HG02623 (cell line): ENCODE data around the gene HDDC3.
"Not testable (repeated sequence)": the region's sequence is repeated elsewhere in the genome, so short reads cannot be mapped to it uniquely, and the experiment has no call there.

Source experiments
- ATAC-seq: cut with Tn5 transposase; IDR thresholded peaks from one replicate; pipeline ENCODE4 v1.9.1; 2021; ENCODE audit warnings: moderate library complexity; ENCODE audit not compliant: unreplicated experiment

The HDDC3 gene

DNA sequence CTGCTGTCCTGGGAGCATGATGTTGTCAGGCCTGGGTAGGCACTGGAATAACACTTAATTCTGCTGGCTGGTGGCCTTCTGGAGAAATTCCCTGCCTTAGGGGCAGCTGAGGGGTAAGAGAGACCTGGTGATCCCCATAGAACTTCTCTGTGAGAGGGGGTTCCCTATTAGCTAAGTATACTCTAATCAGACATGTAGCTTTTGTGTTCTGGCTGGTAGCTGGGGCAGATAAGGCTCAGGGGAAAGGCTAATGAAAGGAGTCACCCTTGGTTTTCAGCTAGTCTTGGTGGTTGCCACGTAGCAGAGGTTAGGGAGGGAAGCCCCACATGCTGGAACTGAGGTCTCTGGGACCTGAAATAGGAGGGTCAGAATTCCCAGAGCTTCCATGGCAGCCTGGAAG is 952 bp upstream of the HDDC3 start:
- no peak for ATAC-seq

DNA sequence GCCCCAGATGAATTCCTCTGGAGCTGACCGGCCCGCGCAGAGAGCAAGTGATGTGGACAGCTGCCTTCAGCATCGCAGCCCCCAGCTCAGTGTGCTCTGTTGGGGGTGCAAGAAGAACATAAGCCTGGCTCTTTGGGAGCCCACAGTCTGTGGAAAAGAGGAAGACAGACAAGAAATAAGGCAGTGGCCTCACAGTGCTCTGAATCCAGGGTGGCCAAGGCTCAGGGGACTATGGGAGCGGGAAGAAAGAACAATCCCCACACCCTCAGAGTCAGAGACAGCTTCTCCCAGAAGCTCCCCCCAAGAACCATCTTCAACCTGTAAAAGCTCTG is 277 bp upstream of the HDDC3 start:
- ATAC-seq: no peak

DNA sequence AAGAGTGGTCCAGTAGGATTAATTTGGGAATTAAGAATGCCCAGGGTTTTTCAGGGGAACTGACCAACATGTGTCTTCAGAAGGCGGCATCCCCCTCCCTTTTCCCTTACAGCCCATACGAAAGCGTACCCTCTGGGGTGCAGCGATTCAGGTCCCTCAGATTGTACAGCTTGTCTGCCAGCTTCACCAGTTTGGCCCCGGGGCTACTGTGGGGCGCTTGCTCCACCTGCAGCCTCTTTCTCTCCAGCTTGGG is 848 bp downstream of the HDDC3 start:
- ATAC-seq: no peak

DNA sequence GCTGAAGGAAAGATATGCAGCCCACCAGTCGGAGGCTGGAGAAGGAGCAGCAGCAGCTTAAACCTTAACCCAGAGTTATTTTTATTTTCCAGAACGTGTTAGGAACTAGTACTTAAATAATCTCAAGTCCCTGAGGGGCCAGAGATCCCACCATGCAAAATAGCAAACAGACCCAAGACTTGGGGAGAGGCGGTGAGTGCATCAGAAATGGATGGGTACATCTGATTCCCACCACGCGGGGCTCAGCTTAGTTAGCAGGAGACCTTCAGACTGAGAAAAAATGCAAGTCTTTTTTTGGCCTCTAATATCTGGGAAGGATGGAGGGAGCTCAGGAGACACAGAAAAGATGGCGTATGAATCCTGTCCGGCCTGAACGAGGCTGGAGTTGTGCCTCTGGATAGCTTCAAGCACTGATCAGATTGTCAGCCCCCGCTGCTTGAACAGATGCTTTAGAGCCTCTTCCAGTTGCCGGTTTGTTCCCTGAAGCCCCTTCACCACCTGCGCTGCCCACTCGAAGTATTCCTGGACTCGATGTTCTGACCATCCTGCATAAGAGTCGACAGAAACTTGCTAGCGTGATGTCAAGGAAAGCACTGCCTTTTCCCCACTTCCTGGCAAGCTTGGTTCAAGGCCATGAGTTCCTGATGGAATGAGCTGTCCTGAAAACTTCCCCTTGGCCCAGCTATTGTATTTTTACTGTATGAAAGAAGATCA is 1.3 kb downstream of the HDDC3 start:
- ATAC-seq: no peak

DNA sequence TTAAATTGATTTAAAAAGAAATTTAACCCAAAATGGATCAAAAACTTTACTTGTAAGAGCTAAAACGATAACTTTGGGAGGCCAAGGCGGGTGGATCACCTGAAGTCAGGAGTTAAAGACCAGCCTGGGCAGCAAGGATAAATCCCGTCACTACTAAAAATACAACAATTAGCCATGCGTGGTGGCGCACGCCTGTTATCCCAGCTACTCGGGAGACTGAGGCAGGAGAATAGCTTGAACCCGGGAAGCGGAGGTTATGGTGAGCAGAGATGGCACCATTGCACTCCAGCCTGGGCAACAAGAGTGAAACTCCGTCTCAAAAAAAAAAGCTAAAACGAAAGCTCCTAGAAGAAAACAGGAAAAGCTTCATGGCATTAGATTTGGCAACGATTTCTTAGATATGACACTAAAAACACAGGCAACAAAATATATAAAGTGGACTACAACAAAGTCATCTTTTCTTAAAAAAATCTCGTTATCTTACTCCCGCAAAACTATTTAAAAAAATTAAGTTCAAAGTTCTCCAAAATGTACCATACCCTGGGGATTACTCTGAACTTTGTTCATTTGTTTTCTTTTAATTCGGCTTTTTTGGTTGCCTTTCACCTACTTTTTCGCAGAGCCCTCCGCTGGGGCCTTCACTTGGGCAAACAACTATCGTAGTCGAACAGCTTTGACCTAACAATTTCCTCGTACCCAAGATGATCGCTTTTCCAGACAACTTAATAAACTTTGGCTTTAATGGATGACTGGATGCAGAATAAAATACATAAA is 2.9 kb downstream of the HDDC3 start:
- no peak for ATAC-seq

DNA sequence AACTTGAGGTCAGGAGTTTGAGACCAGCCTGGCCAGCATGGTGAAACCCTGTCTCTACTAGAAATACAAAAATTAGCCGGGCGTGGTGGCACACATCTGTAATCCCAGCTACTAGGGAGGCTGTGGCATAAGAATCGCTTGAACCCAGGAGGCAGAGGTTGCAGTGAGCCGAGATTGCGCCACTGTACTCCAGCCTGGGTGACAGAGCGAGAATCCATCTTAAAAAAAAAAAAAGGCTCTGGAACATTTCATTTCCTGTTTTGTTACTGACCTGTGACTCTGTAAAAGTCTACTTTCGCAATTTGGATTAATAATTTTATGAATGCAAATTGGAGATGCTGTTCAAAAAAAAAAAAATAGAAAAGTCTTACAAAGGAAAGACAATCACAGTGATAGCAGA is 4.2 kb downstream of the HDDC3 start:
- ATAC-seq: not testable (repeated sequence)

DNA sequence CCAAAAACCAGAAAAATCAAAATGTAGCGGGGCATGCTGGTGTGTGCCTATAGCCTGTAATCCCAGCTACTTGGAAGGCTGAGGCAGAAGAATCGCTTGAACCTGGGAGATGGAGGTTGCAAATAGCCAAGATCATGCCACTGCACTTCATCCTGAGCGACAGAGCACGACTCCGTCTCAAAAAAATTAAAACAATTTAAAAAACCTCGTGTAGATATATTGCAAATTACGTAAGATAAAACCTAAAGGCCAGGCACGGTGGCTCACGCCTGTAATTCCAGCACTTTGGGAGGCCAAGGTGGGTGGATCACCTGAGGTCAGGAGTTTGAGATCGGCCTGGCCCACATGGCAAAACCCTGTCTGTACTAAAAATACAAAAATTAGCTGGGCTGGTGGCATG is 5.6 kb downstream of the HDDC3 start:
- ATAC-seq: not testable (repeated sequence)

DNA sequence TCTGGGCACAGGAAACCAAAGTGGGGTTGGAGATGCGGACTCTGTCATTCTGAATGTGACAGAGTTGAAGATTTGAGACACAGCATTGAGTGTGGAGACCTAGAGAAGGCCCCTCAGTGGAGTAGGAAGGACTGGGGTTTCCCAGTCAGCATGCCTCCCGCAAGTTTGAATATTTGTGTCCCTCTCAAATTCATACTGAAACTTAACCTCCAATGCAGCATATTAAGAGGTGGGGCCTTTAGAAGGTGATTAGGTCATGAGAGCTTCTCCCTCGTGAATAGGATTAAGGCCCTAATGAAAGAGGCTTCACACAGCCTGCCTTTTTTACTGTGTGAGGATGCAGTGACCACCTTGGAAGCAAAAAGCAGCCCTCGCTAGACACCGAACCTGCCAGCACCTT is 8.0 kb downstream of the HDDC3 start:
- peak; percentile 59 for ATAC-seq

DNA sequence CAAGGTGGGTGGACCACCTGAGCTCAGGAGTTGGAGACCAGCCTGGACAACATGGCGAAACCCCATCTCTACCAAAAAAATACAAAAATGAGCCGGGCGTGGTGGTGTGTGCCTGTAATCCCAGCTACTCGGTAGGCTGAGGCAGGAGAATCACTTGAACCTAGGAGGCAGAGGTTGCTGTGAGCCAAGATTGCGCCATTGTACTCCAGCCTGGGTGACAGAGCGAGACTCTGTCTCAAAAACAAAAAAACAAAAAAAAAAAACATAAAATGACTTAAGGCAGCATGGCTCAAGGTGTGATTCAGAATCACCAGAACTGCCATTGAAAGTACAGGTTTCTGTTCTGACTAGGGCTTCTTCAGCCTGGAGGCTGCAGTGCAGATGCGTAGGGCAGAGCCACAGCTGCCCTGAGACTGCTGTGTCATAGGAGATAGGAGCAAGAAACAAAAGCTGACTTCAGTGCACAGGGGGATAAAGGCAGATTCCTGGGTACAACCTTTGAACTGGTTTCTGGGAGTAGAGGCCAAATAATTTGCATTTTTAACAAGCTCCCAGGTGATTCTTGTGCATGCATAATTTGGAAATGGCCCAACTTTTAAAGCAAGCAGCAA is 9.5 kb downstream of the HDDC3 start:
- peak; percentile 76 for ATAC-seq

DNA sequence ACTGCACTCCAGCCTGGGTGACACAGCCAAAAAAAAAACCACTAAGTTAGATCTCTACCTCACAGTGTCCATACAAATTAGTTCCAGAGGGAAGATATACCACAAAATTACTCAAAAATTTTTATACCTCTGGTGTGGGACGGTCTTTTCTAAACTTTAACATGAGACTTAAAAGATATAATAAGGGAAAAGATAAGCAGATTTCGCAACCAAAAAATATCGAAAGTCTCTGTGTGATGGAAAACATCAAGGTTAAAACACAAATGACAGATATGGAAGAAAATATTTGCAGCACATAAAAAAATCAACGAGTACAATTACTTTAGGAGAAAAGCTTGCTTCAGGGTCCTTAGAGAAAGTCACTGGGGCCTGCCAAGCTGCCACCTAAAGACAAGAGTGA is 10.5 kb downstream of the HDDC3 start:
- no peak for ATAC-seq

DNA sequence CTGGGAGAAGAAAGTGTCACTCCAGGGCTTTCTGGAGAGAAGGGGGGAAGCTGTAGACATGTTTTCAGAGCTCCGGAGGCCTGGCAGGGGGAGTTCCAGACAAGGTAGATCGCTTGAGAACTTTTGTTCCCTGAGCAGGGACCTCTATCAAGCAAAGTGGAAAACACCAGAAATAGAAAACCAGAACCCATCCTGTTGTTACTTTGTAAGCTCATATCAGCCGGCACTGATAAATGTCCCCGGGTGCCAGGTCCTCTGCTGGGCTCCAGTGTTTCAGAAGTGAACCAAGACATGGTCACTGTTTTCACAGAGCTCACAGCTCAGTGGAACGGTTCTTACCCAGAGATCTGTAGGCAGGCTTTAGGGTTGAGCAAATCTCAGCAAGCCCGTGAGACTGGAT is 13.5 kb downstream of the HDDC3 start:
- no peak for ATAC-seq

DNA sequence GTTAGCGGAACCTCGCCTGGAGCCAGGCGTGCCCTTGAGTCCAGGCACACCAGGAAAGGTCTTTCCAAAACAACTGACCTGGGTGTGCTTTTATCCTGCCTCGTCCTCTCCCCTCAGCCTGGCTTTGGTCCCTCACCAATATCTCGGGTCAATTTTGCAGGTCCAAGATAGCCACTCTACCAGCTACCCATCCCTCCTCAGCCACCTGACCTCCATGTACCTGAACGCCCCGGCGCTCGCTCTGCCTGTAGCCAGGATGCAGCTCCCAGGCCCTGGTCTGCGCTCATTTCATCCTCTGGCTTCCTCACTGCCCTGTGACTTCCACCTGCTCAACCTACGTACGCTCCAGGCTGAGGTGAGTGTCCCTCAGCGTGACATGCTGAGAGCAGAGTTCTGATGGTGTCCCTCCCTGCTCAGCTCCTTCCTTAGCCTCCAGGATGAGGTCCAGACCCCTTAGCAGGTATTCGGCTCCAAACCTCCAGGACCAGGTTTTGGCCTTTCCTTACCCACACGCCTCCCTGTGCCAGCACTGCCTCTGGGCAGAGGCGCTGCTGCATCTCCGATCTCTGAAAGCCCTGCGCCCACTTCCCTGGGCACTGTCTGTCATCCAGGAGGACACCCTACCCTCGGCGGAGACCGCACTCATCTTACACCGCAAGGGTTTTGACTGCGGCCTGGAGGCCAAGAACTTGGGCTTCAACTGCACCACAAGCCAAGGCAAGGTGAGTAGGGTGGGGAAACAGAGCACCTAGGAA is 14.1 kb downstream of the HDDC3 start:
- ATAC-seq: no peak

DNA sequence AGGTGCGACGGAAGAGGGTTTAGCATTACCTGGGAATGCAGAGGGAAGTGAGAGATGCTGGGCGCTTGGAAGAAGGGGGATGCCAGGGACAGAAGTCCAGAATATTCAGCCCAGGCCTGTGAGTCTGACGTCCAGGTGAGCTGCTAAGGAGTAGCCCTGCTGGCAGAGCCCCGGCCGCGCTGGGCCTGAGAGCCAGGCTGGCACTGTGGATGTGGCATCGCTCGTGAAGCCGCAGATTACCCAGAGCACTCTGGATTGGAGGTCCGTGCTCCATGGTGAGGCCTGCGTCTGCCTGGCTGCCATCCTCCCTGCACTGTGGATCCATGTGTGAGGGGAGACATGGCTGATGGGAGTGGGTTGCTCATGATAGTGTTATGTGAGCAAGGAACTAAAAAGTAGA is 14.8 kb downstream of the HDDC3 start:
- ATAC-seq: no peak

DNA sequence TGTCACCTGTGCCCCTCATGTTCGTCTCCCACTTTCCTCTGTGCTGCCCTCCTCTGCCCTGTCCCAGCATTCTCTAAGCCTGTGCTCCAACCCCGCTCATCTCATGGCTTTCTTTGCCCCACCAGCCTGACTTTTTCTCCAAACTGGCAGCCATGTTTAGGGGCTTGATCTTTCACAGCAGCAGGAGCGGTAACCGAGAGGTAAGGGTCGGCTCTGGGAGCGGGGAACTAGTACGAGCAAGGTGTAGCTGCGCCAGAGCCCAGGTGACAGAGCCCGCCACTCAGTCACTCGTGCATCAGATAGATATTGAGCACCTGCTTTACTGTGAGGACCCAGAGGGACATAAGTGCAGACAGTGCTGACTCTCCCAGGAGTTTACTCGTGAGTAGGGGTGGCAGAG is 15.9 kb downstream of the HDDC3 start:
- ATAC-seq: no peak

DNA sequence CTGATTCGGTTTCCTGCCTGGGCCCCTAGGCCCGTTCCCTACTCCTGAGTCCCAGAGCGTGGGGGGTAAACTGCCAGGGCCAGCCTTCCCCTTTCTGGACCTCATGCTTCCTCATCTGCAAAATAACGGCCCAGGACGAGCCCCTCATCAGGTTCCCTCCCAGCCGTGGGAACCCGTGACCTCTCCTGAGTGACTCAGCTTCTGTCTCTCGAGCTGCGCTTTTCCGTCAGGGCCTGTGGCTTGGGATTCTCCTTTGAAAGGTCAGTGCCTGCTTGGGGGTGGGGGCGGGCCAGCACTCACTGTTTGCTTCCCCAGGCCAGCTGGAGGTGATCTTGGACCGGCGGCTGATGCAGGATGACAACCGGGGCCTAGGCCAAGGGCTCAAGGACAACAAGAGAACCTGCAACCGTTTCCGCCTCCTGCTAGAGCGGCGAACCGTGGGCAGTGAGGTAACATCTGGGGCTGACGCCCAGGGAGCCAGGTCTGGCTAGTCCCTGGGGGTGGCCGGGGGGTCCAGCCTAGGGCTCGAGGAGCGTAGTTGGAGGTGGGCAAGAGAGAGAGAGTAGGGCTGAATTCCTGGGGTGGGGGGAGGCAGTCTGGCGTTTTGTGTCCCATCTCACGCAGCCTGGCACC is 16.4 kb downstream of the HDDC3 start:
- ATAC-seq: no peak

DNA sequence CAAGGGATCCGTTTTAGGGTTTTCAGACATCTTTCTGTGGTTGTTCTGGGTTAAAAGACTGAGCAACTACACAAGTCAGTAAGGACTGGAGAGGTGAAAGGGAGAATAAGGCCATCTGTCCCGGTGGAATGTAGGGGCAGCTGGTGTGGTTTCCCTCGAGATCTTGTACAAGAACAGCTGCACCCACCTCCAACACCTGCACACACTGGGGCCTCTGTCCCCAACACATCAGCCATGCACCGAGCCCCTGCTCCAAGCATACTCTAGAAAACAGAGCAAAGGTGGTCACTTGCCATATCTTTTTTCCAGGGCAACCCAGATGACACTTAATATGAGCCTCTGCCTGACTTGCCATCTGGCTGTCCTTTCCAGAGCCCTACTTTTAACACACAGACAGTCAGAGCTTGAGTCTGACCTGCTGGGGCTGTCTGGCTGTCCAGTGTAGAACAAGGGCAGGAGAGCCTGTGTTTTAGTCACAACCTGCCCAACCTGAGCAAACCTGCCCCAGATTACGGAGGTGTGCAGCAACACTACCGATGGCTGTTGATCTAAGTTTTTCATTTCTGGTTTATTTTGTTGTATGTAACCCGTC is 17.0 kb downstream of the HDDC3 start:
- no peak for ATAC-seq

DNA sequence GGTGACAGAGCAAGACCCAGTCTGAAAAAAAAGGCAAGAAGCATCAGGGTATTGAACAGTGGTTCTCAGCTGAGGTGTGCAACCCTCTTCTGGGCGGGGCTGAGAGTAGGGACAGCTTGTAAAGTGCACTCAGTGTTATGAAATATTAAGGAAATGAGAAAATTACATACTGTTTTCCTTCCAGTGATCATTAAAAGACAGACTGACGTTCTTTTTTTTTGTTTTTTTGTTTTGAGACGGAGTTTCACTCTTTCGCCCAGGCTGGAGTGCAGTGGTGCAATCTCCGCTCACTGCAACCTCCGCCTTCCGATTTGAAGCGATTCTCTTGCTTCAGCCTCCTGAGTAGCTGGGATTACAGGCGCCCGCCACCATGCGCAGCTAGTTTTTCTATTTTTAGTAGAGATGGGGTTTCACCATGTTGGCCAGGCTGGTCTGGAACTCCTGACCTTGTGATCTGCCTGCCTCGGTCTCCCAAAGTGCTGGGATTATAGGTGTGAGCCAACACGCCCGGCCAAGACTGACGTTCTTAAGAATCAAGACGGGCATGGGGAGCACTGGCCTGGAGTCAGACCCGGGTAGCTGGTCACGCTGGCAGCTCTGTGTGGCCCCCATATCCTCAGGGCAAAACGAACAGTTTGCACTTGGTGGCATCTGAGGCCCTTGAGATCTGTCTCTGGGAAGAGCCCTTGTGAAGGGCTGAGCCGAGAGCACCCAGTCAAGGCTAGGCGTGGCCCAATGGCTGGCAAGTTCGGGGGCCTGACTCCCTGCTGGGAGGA is 17.9 kb downstream of the HDDC3 start:
- ATAC-seq: no peak

DNA sequence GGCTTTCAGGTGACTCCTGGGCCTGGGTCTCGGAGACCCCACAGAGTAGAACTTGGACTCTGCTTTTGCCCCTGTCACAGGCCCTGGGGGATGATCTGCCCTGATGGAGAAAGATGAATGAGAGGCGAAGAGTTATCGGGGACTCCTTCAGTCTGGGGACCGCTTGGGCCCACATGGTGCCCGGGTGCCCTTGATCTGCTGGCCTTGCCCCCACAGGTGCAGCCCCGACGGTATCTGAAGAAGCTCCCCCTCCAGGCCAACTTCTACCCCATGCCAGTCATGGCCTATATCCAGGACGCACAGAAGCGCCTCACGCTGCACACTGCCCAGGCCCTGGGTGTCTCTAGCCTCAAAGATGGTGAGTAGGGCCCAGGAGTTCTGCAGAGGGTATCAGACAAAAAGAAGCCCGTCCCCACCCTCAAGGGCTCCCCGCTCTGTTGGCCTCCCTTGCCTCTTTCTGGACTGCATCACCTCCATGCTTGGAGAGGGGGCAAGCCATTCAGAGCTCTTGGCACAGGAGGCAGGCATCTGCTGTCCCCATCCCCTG is 18.9 kb downstream of the HDDC3 start:
- ATAC-seq: no peak

DNA sequence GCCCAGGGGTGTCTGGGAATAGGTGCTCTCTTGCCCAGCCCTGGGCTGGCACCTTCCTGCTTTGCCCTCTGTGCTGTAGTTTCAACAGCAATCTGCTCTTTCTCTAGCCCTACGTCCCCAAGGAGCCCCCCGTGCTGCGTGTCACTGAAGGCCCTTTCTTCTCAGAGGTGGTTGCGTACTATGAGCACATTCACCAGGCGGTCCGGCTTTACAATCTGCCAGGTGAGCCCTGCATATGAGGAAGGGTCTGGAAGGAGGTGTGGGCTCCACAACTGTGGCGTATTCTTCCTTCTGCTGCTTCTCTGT is 19.6 kb downstream of the HDDC3 start:
- no peak for ATAC-seq
